H1 (cell line): ENCODE data around the gene BPIFB2. TPM values are rescaled to one million over a fixed set of nuclear protein-coding genes. Genes with fewer than 3 reads are reported as not detected.

ENCODE experiments used
- CTCF ChIA-PET: fragments of 300-600 bp; sonication (Branson Sonifier 250); formaldehyde crosslinking; loops from one replicate; lab custom pipeline; 2021; ENCODE audit not compliant: partially characterized antibody; lab: Charles Lee
- POLR2A ChIA-PET: fragments of 300-600 bp; sonication (Branson Sonifier 250); formaldehyde crosslinking; loops from one replicate; lab custom pipeline; 2021; ENCODE audit warnings: inconsistent platforms; ENCODE audit not compliant: partially characterized antibody; lab: Charles Lee
- DNase-seq, 2 experiments: peaks; one replicate each; pipeline versions ENCODE4 v3.0.0 to v3.0.0-alpha.2; 2010 to 2022; ENCODE audit warnings: low spot score in 2 of 2, low read depth in 1 of 2, mixed read lengths in 1 of 2
- FAIRE-seq: peaks from 2 replicates; lab custom pipeline; 2011; peaks lifted over from hg19 to GRCh38; lab: Jason Lieb, UNC
- H2AFZ ChIP-seq: 2 replicates; pipeline ENCODE4 v1.8.1; 2012; ENCODE audit warnings: low read length, inconsistent platforms
- H2AK5ac ChIP-seq: 2 replicates; pipeline ENCODE4 v1.6.1; 2013; ENCODE audit warnings: low read depth, low read length
- H2BK120ac ChIP-seq: replicated peaks from 2 replicates; pipeline ENCODE3; 2013; ENCODE audit warnings: low read depth, low read length, inconsistent platforms
- H2BK12ac ChIP-seq: 2 replicates; pipeline ENCODE4 v1.6.1; 2013; ENCODE audit warnings: low read depth, low read length
- H2BK15ac ChIP-seq: 2 replicates; pipeline ENCODE4 v1.6.1; 2013; ENCODE audit warnings: low read length
- H2BK20ac ChIP-seq: 2 replicates; pipeline ENCODE4 v1.6.1; 2013; ENCODE audit warnings: low read length
- H2BK5ac ChIP-seq: 2 replicates; pipeline ENCODE4 v1.6.1; 2013; ENCODE audit warnings: low read depth, low read length
- H3K14ac ChIP-seq: 2 replicates; pipeline ENCODE4 v1.6.1; 2013; ENCODE audit warnings: inconsistent platforms; ENCODE audit not compliant: insufficient read length
- H3K18ac ChIP-seq: 2 replicates; pipeline ENCODE4 v1.6.1; 2013; ENCODE audit warnings: low read length; ENCODE audit errors: extremely low read depth
- H3K23ac ChIP-seq: 2 replicates; pipeline ENCODE4 v1.6.1; 2013; ENCODE audit warnings: inconsistent platforms; ENCODE audit not compliant: insufficient read length
- H3K23me2 ChIP-seq: 2 replicates; pipeline ENCODE4 v1.6.1; 2013; ENCODE audit warnings: low read depth, low read length
- H3K27ac ChIP-seq: 2 replicates; pipeline ENCODE4 v1.6.1; 2011; ENCODE audit warnings: low read depth, low read length, inconsistent platforms
- H3K27me3 ChIP-seq, 4 experiments: replicated peaks in 1 of 4; 1 replicate in 1 of 4; 2 replicates in 3 of 4; pipeline versions ENCODE4 v1.6.1 to v1.8.1; 2011 to 2013; ENCODE audit warnings: low read length in 3 of 4, mild to moderate bottlenecking in 3 of 4, inconsistent platforms in 2 of 4, mixed read lengths in 2 of 4, moderate library complexity in 1 of 4; ENCODE audit not compliant: control insufficient read depth in 3 of 4, insufficient read depth in 3 of 4; ENCODE audit errors: extremely low read depth in 1 of 4
- H3K36me3 ChIP-seq, 4 experiments: 2 replicates each; pipeline versions ENCODE4 v1.6.1 to v1.8.1; 2011 to 2013; ENCODE audit warnings: mild to moderate bottlenecking in 4 of 4, low read length in 3 of 4, moderate library complexity in 2 of 4, control low read depth in 1 of 4, inconsistent platforms in 1 of 4; ENCODE audit not compliant: insufficient read depth in 4 of 4, control insufficient read depth in 2 of 4
- H3K4ac ChIP-seq: replicated peaks from 2 replicates; pipeline ENCODE3; 2013; ENCODE audit warnings: low read length, low read depth, mixed read lengths, inconsistent platforms; ENCODE audit not compliant: insufficient read length
- H3K4me1 ChIP-seq, 4 experiments: replicated peaks in 1 of 4; 1 replicate in 1 of 4; 2 replicates in 3 of 4; pipeline versions ENCODE4 v1.6.1 to v1.8.1; 2011 to 2013; ENCODE audit warnings: low read length in 3 of 4, inconsistent platforms in 2 of 4, mixed read lengths in 1 of 4; ENCODE audit not compliant: insufficient read depth in 4 of 4, control insufficient read depth in 3 of 4
- H3K4me2 ChIP-seq, 2 experiments: 2 replicates each; pipeline versions ENCODE4 v1.6.1 to v1.8.1; 2011 to 2013; ENCODE audit warnings: low read depth in 2 of 2, low read length in 2 of 2, control low read depth in 1 of 2, inconsistent platforms in 1 of 2, mild to moderate bottlenecking in 1 of 2; ENCODE audit not compliant: insufficient read depth in 1 of 2
- H3K4me3 ChIP-seq, 4 experiments: fragments of 200-600, 300-600 bp in 1 of 4; sonication (generic), shearing (Covaris generic), sonication (Bioruptor Twin) in 1 of 4; 2 replicates each; pipeline versions ENCODE4 v1.5.1 to v1.8.1; 2011 to 2016; ENCODE audit warnings: low read length in 4 of 4, low read depth in 3 of 4, control low read depth in 2 of 4, inconsistent platforms in 2 of 4, mild to moderate bottlenecking in 2 of 4, mixed read lengths in 1 of 4, moderate library complexity in 1 of 4; ENCODE audit not compliant: insufficient read depth in 2 of 4; ENCODE audit errors: extremely low read depth in 1 of 4
- H3K56ac ChIP-seq: replicated peaks from 2 replicates; pipeline ENCODE3; 2013; ENCODE audit warnings: low read depth, mild to moderate bottlenecking, mixed read lengths, low read length, inconsistent platforms; ENCODE audit not compliant: insufficient read length
- H3K79me1 ChIP-seq: 2 replicates; pipeline ENCODE4 v1.6.1; 2013; ENCODE audit warnings: low read depth, low read length, control low read depth
- H3K79me2 ChIP-seq, 2 experiments: 2 replicates each; pipeline versions ENCODE4 v1.6.1 to v1.8.1; 2012 to 2013; ENCODE audit warnings: low read length in 2 of 2, mild to moderate bottlenecking in 2 of 2, inconsistent platforms in 1 of 2; ENCODE audit not compliant: insufficient read depth in 2 of 2, control insufficient read depth in 1 of 2
- H3K9ac ChIP-seq, 4 experiments: replicated peaks in 1 of 4; 1 replicate in 1 of 4; 2 replicates in 3 of 4; pipeline versions ENCODE4 v1.6.1 to v1.8.1; 2011 to 2013; ENCODE audit warnings: low read depth in 3 of 4, low read length in 3 of 4, control low read depth in 2 of 4, mild to moderate bottlenecking in 2 of 4, moderate library complexity in 2 of 4, inconsistent platforms in 1 of 4; ENCODE audit errors: extremely low read depth in 1 of 4
- H3K9me3 ChIP-seq, 2 experiments: 2 replicates each; pipeline versions ENCODE4 v1.6.1 to v1.8.1; 2012 to 2013; ENCODE audit warnings: mild to moderate bottlenecking in 2 of 2, moderate library complexity in 2 of 2, control low read depth in 1 of 2, inconsistent platforms in 1 of 2, low read depth in 1 of 2, low read length in 1 of 2, mixed read lengths in 1 of 2; ENCODE audit not compliant: insufficient read depth in 2 of 2
- H4K20me1 ChIP-seq, 2 experiments: replicated peaks in 1 of 2; 2 replicates each; pipeline versions ENCODE3 to v1.8.1; 2011 to 2013; ENCODE audit warnings: inconsistent platforms in 2 of 2, low read length in 2 of 2, mild to moderate bottlenecking in 1 of 2; ENCODE audit not compliant: insufficient read depth in 2 of 2, control insufficient read depth in 1 of 2
- H4K5ac ChIP-seq: 2 replicates; pipeline ENCODE4 v1.6.1; 2013; ENCODE audit warnings: low read length, low read depth, mixed read lengths, inconsistent platforms; ENCODE audit not compliant: insufficient read length
- H4K8ac ChIP-seq: 2 replicates; pipeline ENCODE4 v1.8.0; 2013; ENCODE audit warnings: mild to moderate bottlenecking, moderate library complexity, low read length, inconsistent platforms; ENCODE audit not compliant: insufficient read depth; ENCODE audit errors: extremely low read depth
- H4K91ac ChIP-seq: replicated peaks from 2 replicates; pipeline ENCODE3; 2013; ENCODE audit warnings: low read length, mixed read lengths, inconsistent platforms; ENCODE audit not compliant: insufficient read length
- POLR2AphosphoS5 ChIP-seq: IDR thresholded peaks from 2 replicates; pipeline ENCODE4 v1.6.1; 2011; ENCODE audit warnings: low read depth, low read length
- WGBS, 2 experiments: shearing (Covaris generic) in 1 of 2; methylation state at CpG; one replicate each; pipeline versions ENCODE4 v1.1.6 to v1.1.7; 2013 to 2015; ENCODE audit warnings: low lambda C conversion rate in 2 of 2, mixed read lengths in 2 of 2, inconsistent platforms in 1 of 2, low coverage in 1 of 2, missing lambda C conversion rate in 1 of 2; ENCODE audit not compliant: insufficient replicate concordance in 2 of 2, insufficient coverage in 1 of 2, insufficient read length in 1 of 2; ENCODE audit errors: extremely low coverage in 1 of 2, missing lambda C conversion rate in 1 of 2; 5-methylcytosine and 5-hydroxymethylcytosine counted together
- polyA plus RNA-seq, 7 experiments: library from polyadenylated mRNA; depleted of rRNA in 3 of 7; stranded (reverse) in 5 of 7; unstranded in 2 of 7; fragments of >200 nt in 5 of 7; fragments of 200-250 nt in 2 of 7; gene quantifications; 1 replicate in 5 of 7; 2 replicates in 1 of 7; 4 replicates in 1 of 7; pipeline versions ENCODE4 v1.2.1 to v1.2.3, GENCODE V29; 2011 to 2013; ENCODE audit warnings: missing spikeins in 2 of 7, mixed read lengths in 2 of 7
- total RNA-seq: library from RNA; stranded (reverse); fragmentation: NEBNext Ultra II Directional; extraction: Animal tissue kit (Norgen Biotek cat#: 25700); gene quantifications from 2 replicates; pipeline ENCODE4 v1.2.1, GENCODE V29; 2021

BPIFB2 gene
- total and polyA plus RNA-seq, 2 of the 8 experiments (the other 6 are each of a cell fraction or from before 2014, with no cell fraction given) = not detected

DNA sequence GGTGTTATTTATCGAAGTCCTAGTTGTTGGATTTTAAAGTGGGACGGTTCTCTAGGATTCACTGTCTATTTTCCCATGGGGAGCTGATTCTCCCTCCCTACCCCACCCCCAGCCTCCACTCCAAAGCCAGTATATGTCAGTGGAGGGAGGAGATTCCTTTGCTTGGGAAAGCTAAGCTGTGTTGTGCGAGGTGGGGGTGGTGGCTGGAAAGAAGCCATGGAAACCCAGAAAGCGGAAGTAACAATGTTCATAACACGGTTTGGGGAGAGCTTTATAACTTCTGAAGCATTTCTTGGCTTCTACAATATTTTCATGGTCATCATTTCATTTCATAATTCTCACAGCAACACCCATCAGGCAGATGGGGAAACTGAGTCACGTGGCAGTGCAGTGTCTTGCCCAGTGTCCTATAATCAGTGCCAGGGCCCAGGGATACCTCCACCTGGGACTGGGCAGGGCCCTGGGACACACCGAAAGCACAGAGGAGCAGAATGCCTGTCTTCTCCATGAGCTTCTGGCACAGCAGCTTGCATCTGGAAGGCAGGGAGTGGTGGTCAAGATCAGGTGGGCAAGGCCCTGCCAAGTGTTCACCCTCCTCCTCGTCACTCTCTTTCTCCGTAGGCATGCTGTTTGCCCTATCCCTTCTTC is 7.8 kb upstream of the BPIFB2 start:
- H4K8ac ChIP-seq = no peak overlapping the region
- no peak overlapping the region for H3K4me3 ChIP-seq
- H4K20me1 ChIP-seq = no peaks in the 10 kb centered on the region
- 79% methylated on average over 9 of the region's 9 CpGs; no CpG with 5 or more reads in 1 of the 2 experiments for WGBS, 2 experiments
- H3K4me2 ChIP-seq = no peak overlapping the region
- H3K27ac ChIP-seq = no peak overlapping the region
- no peak for TF ChIP-seq POLR2AphosphoS5
- H3K18ac ChIP-seq = no peak overlapping the region
- no peaks in the 10 kb centered on the region for H3K79me2 ChIP-seq
- no peaks in the 10 kb centered on the region for H3K36me3 ChIP-seq
- H2BK20ac ChIP-seq = no peak overlapping the region
- H2AK5ac ChIP-seq = no peak overlapping the region
- no peak overlapping the region for H3K14ac ChIP-seq
- H3K4me1 ChIP-seq = no peaks in the 10 kb centered on the region; a peak in 1 of 7 replicates
- FAIRE-seq (no peak), DNase-seq (no peak)
- H2BK5ac ChIP-seq = no peak overlapping the region
- no peaks in the 10 kb centered on the region; the same call in 1 of the 2 replicates for H3K23me2 ChIP-seq
- no peaks in the 10 kb centered on the region for H3K9me3 ChIP-seq
- no peak overlapping the region for H3K4ac ChIP-seq
- H3K79me1 ChIP-seq = no peaks in the 10 kb centered on the region
- H4K5ac ChIP-seq = no peak overlapping the region
- H2BK120ac ChIP-seq = no peak overlapping the region
- H3K23ac ChIP-seq = no peak overlapping the region
- H3K27me3 ChIP-seq = no peaks in the 10 kb centered on the region
- CTCF ChIA-PET = interaction anchor here (0.8 to 9.1 kb wide), 12 partner anchors 8 to 292 kb away, joined by 3 to 86 read pairs (median 4); no protein-coding TSS in a partner anchor
- no peak overlapping the region for H2BK12ac ChIP-seq
- no peak overlapping the region for H3K56ac ChIP-seq
- H3K9ac ChIP-seq = no peak overlapping the region
- no peak overlapping the region for H4K91ac ChIP-seq
- no peak overlapping the region for H2BK15ac ChIP-seq
- H2AFZ ChIP-seq = no peak overlapping the region
- POLR2A ChIA-PET = interaction anchor here (1.2 to 1.9 kb wide), 2 partner anchors 18 to 121 kb away, joined by 4 to 5 read pairs; no protein-coding TSS in a partner anchor
